ENCODE results near the gene MYL10.
"Not testable (repeated sequence)": the region's sequence is repeated elsewhere in the genome, so short reads cannot be mapped to it uniquely, and the experiment has no call there.

Gene MYL10

GRCh38 chr7:101650579-101651081, 21.5 kb upstream of the MYL10 start:
- no peak for FAIRE-seq

- not testable (repeated sequence) for FAIRE-seq
Measured at GRCh38 chr7:101647876-101648275, 18.8 kb upstream of the MYL10 start.

DNA sequence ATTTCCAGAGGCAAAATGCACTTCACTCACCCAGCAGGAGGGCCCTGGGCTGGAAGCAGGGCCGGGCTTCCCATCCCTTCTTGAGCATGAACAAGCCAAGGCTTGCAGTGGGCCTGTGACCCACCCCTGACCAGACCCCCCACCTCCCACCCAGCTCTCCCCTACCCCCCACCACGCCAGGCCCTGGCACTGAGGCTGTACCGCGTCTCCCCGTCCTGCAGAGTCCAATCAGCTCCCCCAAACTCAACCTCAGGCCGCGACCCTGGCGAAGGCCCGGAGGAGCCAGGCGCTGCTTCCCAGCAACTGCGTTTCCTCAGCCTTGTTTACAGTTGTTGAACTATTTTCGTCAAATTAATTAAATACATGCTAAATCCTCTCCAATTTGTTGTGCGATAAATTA, 16.9 kb upstream of the MYL10 start:
- FAIRE-seq = no peak

DNA sequence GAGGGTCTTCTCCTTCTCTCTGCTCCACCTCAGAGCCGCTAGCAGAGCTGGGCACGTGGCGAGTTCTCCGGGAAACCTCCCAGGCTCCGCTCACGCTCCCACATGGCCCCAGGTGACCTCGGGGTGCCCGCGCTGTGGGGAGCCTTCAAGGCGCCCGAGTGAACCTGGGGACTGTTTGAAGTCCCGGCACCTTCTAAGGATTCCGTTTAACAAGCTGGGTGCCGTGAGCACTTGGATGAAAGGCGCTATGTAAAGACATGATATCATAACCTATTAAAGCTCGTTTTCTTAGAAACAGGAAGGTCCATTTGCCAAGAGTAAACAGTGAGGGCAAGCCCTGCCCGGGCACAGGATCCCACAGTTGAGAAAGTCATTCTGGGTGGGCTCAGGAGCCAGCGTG, 15.8 kb upstream of the MYL10 start:
- no peak for FAIRE-seq

DNA sequence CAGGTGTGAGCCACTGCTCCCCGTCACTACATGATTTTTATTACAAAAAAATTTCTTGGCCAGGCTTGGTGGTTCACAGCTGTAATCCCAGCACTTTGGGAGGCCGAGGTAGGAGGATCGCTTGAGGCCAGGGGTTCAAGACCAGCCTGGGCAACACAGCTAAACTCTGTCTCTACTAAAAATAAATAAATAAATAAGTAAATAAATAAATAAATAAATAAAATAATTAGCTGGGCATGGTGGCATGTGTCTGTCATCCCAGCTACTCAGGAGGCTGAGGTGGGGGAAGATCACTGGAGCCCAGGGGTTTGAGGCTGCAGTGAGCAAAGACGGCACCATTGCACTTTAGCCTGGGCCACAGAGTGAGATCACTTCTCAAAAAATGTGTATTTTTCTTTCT, 10.0 kb upstream of the MYL10 start:
- FAIRE-seq = not testable (repeated sequence)

DNA sequence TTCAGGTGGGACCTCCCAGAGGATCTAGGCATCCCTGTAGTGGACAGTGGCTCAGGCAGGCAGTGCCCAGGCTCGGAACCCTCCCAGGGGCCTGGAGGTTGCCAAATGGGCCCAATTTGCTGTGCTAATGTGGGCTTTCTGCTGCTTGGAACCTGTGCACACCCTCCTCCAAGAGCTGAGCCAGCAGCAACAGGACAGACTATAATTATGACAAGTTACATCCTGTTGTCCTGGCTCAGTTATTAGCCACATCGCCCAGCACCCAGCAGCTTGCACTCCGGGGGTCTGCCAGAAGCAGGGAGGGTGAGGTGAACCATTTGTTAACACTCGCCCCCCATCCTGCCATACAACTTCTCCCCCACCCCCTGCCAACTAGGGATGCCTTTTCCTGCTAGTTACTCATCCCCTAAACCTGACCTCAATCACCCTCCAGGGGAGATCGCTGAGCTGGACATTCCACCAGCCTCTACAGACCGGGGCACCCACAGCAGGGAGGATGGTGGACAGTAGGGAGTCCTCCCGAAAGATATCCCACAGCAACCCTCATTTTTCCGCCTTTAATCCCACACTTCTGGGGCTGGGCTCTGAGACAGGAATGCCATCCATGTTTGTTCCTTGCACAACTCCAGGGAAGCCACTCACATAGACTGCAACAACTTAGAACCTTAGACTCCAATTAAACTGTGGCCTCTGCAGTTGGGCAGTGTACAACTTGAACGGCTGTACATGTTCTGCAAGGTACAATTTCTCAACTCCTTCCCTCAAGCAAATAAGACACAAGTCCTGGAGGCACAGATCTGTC, 7.9 kb upstream of the MYL10 start:
- FAIRE-seq = no peak

DNA sequence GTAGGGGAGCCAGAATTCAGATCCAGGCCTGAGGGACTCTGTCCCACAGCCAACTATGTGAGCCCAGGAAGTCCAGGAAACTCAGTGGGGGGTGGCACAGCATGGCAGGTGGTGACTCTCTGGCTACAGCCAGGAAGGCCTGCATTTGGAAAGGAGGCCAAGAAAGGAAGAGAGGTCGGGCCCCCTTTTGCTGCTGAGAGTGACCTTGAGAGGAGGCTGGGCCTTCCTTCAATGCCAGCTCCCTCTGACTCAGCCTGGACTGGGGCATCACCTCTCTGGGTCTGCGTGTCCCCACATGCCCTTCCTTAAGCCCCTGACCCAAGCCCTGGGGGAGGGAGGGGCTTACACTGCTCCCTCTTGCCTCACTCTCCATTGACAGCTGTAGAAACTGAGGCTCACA, 6.4 kb upstream of the MYL10 start:
- no peak for FAIRE-seq

- no peak for FAIRE-seq
Measured at GRCh38 chr7:101634196-101634717, 5.2 kb upstream of the MYL10 start.

DNA sequence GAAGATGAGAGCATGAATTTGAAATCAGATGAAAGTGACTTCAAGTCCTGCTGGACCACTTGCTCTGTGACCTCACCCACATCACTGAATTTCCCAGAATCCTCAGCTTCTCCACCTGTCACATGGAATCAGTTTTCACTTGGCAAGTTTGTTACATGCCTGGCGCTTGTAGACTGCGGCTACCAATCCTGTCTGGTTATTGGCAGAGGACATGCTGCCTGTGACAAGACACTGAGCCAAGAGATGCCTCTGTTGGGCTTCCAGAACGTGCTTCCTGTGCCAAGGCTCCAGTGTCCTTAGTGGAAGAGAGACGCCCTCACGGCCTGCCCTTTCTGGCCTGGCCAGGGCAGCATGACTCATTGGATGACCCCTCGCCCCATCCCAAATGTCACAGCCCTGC, 4.4 kb upstream of the MYL10 start:
- no peak for FAIRE-seq

- no peak for FAIRE-seq
Measured at GRCh38 chr7:101632641-101633040, 3.5 kb upstream of the MYL10 start.

DNA sequence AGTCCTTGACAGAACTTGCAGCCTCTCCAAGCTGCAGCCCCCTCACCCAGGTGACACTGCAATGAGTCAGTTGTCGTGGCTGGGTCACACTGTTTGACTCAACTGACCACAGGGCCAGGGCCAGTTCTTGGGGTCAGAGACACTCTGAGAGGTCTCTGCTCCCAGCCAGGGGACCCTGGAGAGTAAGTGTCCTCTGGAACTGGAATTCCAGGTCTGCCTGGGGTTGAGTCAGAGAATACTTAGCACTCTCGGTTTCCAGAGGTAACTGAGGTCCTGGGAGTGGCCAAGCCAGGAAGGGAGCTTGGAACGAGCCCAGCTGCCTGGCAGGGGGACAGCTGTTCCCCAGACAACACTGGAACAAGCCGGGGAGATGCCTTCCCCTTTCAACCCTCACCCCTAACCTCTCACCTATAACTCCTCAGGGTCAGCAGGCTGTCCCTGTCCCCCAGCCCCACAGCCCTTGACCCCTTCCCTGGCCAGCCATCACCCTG, 2.2 kb upstream of the MYL10 start:
- FAIRE-seq = no peak

DNA sequence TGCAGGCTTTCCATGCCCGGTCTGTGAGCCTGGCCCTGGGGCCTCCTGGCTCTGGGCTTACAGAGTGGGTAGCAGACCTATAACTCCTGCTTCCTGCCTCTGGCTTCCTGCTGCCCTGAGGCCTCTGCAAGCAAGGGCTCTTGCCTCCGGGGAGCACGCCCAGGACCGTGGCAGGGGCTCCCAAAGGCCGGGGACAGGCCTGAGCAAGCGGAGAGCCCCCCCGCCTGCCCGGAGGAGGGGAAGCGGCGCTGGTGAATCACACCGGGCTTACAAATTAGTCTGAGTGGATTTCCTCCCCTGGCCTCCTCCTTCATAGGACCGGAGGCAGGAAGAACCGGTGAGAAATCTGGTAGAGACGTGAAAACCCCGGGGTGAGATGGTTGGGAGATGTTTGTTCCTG, 1.5 kb upstream of the MYL10 start:
- no peak for FAIRE-seq

DNA sequence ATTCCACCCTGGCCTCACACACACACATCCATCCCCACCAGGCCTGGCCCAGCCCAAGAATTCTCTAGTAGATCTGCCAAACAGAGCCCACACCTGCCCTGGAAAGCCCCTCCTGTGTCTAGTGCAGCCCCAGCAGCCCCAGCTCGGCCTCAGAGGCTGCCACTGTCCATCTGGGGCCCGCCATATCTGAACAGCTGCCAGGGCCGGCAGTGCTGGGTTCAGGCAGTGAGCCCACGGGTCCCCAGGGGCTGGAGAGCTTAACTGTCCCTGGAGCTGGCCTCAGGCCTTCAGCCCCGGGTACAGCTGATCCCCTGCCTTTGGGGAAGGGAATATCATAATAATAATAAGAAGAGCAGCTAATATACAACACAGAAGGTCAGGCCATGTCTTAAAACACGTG, 574 bp downstream of the MYL10 start:
- no peak for FAIRE-seq

- no peak for FAIRE-seq
Measured at GRCh38 chr7:101626758-101627157, 2.3 kb downstream of the MYL10 start.

GRCh38 chr7:101626069-101626671, 2.9 kb downstream of the MYL10 start:
- no peak for FAIRE-seq

DNA sequence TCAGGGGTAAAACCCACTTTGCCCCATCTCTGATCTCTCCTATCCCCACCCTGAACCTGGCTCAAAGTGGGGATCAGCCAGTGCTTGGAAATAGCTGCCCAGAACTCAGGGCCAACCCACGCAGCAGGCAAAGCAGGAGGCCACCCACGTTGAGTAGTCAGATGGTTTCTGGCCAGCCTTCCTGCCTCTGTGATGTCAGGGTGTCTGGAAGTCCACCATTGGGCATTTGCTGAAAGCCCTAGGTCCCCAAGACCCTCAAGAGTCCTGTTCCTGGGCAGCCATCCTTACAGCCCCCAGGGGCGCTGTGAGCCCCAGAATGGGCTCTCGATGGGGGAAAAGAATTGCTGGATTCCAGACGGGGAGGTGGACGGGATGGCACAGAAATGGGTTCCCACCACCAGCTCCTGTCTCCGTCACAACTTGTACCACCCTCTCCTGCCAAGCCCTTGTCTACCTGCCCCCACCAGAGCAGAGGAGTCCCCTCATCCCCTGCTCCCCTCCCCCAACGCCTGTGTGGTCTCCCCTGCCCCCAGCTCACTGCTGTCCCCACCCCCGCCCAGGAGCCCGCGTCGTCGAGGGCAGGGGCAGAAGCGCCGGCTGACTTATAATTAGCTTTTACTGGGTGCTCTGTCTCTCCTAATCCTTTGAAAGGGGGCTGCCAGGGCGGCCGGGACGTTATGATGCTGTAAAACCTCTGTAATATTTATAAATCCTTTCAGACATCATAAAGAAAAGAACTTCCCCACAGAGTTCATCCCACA, 3.9 kb downstream of the MYL10 start:
- no peak for FAIRE-seq

DNA sequence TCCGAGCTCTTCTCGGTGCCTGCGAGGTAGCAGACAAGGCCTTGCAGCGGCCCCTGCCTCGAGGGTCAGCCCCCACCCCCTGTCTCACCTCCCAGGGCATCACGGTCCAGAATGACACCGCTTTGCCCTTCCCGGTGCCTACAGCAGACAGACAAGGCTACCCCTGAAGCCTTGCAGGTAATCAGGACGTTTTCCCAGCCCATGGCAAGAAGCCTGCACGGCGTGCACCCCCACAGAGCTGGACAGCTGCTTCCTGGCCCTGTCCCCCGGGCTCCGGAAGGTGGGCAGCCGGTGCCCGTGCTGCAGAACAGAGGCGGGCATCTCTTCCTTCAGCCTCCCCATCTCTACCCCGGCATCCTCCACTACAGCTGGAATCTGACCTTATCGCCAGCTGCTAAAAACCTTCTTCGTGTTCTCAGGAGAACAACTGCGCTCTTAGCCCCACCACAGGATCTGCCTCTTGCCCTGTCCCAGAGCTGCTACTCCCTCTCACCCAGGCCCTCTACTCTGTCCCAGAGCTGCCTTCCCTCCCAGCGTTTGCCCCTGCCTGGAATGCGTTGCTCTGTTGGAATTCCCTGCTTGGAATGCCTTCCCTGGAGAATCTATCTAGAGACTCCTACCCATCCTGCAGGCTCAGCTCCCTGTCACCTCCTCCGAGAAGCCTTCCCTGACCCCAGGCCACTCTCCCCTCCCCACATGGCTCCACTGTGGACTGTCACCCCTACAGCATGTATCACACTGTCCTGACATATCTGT, 4.7 kb downstream of the MYL10 start:
- FAIRE-seq = no peak

DNA sequence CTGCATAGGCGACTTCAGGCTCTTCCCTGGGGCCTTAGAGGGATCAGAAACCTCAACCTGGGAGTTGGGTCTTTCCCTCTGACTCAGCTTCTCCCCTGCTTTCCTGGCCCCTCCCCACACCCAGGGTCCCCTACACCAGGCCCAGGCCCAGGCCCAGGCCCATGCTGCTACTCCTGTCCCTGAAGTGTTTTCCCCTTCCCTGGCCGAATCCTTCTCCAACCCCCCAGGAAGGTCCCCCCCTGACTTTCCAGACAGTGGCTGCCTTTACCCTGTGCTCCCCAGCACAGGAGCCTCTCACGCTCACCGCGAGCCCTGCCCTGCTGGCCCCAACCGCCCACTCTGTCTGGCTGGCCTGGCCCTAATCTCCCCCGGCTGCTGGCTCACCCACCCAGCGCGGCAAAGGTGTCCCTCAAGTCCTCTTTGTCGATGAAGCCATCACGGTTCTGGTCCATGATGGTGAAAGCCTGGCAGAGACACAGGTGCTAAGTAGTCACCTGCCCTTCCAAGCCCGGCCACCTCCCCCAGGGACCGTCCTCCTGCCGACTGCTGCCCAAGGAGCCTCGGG, 6.4 kb downstream of the MYL10 start:
- no peak for FAIRE-seq

- no peak for FAIRE-seq
Measured at GRCh38 chr7:101620991-101621390, 8.1 kb downstream of the MYL10 start.

DNA sequence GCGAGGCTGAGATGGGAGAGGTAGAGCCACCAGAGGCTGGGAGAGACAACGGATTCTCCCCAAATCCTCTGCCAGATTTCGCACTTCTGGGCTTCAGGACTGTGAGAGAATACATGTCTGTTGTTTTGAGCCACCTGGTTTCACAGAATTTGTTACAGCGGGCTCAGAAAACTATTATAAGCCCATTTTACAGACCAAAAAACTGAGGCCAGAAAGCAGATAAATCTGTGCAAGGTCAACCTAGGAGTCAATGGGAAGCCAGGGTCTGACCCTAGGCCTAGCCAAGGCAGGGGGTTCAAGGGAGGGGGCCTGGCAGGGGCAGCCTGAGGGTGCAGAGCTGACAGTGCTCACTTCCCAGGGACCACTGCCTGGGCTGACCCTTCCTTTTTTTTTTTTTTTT, 8.7 kb downstream of the MYL10 start:
- FAIRE-seq = no peak

GRCh38 chr7:101618916-101619315, 10.2 kb downstream of the MYL10 start:
- no peak for FAIRE-seq

GRCh38 chr7:101618207-101618839, 10.8 kb downstream of the MYL10 start:
- FAIRE-seq = no peak

Data from colon (tissue), 2 donors.